GM18519 (cell line): Measurements from ENCODE around the gene POC1A.

ENCODE experiments used
- ATAC-seq: cut with Tn5 transposase; IDR thresholded peaks from one replicate; pipeline ENCODE4 v1.9.1; 2021; ENCODE audit warnings: mild to moderate bottlenecking, moderate library complexity; ENCODE audit not compliant: unreplicated experiment, low FRiP score

Gene POC1A

GRCh38 chr3:52108302-52109232 is 45.7 kb downstream of the POC1A start:
- ATAC-seq: no peak

GRCh38 chr3:52106951-52107611 is 47.1 kb downstream of the POC1A start:
- no peak for ATAC-seq

DNA sequence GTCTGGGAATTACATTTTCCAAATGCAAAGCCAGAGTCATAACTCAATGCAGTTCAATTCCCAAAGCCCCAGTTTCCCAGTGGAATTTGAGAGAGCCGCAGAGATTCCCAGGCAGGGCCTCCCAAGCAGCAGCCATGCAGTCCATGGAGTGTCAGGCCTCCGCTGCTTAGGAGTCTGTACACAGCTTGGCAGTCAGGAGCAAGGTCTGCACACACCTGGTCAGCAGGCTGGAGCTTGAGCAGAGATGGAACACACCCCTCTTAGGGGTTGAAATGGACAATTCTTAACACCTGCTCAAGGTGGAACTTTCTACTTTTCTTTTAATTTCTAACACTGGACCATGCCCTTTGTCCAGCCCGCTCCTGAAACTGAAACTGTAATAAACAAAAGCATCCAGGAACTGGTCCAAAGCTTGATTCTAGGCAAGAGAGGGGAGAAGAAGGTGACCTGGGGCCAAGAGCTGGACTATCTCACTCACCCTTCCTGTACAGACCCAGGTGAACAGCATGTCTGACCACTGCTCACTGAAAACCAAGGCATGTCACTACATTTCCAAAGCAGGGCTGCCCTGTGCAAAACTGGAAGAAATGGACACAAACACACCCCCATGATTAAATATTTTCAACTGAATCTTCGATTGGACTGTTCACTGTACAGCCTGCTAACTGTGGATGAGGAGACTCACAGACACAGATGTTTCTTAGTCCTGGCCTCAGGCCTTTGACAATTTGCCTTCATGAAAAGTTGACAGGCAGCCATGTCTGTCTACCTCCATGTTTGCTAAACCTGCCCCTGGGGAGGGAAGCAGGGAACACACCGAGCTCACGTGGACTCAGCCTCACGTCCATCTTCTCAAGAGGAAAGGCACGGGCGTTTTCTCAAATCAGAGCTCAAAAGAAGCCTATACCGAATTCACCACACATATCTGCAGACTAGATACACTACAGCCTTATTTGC is 49.3 kb downstream of the POC1A start:
- no peak for ATAC-seq

GRCh38 chr3:52102934-52103333 is 51.3 kb downstream of the POC1A start:
- no peak for ATAC-seq

DNA sequence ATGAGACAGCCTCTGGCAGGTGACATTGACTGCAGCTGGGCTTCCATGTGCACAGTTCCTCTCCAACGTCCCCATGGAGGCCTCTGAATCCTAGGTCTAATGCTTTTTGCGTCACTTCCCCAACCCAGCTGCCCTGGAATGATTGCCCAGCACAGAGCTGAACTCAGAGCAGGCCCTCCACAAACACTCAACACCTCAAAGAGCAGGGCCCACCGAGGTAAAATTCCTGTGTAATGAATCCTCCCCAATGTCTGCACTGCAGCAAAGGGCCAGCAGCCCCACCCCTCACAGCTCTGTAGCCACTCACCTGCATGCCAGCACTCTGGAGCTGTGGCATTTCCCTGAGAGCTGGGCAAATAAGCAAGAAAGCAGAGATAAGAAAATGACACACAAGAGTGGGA is 55.2 kb downstream of the POC1A start:
- no peak for ATAC-seq

DNA sequence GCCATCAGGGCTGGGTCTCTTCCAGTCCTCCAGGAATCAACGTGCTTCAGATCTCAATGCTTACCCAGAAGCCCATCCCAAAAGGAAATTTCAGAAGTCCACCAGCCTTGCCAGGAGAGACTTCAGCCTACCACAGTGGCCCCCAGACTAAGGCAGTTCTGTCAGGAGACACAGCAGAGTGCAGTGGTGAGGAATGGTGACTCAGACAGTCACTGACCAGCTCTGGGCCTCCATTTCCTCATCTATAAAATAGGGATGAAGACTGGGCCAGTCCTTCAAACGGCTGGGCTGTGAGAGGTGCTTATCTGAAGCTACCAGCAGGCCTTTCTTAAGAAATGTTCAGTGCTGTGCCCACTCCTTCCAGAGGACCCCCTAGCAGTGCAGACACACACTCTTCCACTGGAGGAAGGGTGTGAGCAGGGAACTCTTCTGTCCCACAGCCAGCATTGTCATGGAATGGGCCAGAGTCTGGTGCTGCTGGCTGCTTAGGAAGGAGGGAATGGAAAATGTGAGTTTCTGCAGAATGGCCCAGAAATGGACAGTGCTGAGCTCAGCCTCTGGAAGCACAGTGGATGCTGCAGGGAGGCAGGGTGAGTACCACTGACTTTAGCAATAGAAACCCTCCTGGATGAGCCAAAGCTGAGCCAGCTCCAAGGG is 56.2 kb downstream of the POC1A start:
- ATAC-seq: no peak

DNA sequence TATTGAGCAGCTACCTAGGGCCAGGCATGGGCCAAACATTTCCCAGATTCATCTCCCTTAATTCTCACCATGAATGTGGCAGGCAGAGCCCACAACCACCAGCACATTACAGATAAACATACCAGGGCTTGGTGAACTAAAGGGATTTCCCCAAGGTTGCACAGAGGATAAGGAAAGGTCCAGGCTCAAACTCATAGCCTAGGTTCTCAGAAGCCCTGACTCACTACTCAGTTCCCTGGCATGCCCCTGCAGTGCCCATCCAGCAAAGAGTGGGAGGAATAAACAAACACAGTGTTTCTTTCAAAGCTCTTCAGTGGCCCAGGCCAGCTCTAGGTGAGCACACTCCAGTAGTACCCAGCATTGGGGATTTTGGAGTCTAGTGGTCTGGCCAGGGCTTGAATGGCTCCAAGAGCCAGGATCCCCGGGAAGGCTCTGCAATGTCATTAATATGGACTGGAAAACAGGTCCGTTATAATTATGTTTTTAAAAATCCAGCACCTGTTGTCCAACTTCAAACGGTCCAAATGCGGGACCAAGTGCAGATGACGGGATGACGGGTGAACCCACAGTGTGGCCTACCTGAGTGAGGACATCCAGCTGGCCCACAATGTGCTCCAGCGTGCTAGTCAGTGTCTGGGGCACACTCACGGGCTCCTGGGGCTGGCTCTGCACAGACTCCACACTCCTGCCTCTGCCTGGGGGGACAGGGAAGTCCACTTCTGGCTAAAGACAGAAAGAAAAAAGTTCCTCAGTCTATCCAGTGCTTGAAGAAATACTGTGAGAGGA is 58.0 kb downstream of the POC1A start:
- no peak for ATAC-seq

- ATAC-seq: no peak
Observed at GRCh38 chr3:52094571-52095485, 59.4 kb downstream of the POC1A start.

DNA sequence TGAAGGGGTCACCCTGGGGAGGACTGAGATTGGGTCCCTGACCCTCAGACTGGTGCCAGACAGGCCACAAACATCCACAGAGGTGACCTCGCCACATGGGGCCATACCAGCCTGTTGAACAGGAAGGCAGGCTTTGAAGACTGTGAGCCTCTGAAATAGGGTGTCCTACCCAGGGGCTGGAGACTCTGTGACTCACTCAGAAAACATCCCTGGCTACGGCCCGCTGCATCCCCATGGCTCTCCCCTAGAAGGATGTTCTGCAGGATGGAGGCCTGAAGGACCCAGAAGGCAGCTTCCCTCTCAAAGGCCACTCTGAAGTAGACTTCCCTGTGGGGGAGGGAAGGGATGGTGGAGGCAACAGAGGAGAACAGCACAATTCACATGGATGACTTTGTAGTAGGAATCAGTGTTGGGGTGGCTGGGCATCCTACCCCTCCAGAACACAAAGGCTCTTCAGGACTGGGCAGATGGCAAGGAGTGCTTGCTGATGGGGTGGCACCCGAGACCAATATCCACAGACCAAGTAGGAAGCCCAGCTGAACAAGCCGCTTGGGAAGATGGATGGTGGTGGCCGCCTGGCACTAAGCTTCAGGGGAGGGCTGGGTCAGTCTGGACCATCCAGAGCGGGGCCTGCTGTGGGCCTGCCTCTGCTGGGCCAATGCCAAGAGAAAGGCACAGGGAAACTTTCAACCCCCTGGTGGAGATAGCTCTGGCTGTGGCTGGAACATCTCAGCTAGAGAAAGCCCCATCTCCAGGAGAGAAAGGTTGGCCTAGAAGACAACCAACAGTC is 60.3 kb downstream of the POC1A start:
- ATAC-seq: no peak

DNA sequence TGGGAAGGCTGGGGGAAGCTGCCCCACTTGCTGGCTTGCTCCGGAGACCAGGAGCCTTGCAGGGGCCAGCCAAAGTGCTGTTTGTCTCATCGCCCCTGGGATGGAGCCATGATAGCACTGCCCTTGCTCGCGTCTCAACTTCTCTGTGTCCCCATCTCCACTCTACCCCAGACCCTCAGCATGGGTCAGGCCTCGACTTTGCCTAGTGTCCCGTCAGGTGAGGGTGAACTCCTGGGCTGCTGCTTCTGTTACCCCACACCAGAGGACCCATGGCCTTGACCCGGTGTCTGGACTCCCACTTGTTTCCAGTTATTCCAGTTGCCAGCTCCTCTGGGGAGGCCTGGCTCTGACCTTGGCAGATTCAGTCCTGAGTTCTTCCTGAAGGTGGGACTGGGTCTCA is 61.3 kb downstream of the POC1A start:
- no peak for ATAC-seq

DNA sequence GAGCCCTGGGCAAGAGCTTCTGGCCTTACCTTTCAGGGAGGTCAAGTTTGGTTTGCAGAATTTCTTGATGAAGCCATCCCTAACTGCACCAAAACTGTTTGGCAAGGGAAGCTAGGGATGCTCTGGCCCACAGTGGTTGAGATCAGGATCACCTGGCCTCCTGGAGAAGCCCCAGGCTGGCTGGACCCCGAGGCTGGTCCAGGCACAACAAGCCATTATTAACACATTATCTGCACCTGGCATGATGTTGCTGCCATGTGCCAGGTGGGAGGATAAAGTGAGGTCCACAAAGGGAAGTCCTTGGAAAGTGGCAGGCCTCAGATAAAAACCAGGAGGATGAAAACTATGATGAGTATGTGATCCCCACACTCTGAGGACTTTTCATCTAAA is 62.0 kb downstream of the POC1A start:
- no peak for ATAC-seq

- ATAC-seq: no peak
Observed at GRCh38 chr3:52091586-52092270, 62.5 kb downstream of the POC1A start.

GRCh38 chr3:52090933-52091468 is 63.2 kb downstream of the POC1A start:
- ATAC-seq: no peak

- ATAC-seq: no peak
Observed at GRCh38 chr3:52090131-52090932, 63.9 kb downstream of the POC1A start.

GRCh38 chr3:52089691-52090090 is 64.5 kb downstream of the POC1A start:
- no peak for ATAC-seq
